Subcutaneous adipose tissue (tissue), 4 donors: ENCODE measurements around the gene SPTBN5. TPM values are rescaled to one million over a fixed set of nuclear protein-coding genes. Genes with fewer than 3 reads are reported as not detected.

ENCODE experiments used
- total RNA-seq, 4 donors: library from RNA; depleted of rRNA; stranded (reverse); fragments of >200 nt; gene quantifications; one replicate each; pipeline ENCODE4 v1.1.0, GENCODE V29; 2016
- TF ChIP-seq, protein P1 (sequence below): fragments of 450-650 bp; IDR thresholded peaks from one replicate; pipeline ENCODE4 v1.5.1; 2016; ENCODE audit warnings: low read depth, mild to moderate bottlenecking, control low read depth, antibody characterized with exemption, moderate library complexity

SPTBN5 gene
- total RNA-seq, 4 donors from 2014 or later = 0.17 to 1.5 (median 0.52) TPM

DNA sequence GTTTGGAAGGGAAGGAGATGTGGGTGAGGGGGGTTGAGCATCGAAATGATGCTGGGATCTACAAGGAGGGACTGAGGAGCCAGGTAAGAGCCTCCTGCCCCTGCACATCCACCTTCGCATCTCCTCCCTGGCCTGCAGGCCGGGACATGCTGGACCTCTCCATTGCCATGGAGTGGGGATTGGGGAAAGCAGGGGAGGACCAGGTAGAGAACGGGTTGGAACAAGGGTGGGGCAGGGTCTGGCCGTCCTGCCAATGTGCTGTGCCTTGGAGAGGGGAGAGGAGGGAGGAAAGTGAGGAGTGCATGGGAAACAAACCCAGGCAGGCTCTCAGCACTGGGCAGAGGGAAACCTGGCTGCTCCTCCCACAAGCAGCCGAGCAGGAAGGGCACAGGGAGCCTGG is 44.6 kb downstream of the SPTBN5 start:
- TF ChIP-seq, protein P1, sequence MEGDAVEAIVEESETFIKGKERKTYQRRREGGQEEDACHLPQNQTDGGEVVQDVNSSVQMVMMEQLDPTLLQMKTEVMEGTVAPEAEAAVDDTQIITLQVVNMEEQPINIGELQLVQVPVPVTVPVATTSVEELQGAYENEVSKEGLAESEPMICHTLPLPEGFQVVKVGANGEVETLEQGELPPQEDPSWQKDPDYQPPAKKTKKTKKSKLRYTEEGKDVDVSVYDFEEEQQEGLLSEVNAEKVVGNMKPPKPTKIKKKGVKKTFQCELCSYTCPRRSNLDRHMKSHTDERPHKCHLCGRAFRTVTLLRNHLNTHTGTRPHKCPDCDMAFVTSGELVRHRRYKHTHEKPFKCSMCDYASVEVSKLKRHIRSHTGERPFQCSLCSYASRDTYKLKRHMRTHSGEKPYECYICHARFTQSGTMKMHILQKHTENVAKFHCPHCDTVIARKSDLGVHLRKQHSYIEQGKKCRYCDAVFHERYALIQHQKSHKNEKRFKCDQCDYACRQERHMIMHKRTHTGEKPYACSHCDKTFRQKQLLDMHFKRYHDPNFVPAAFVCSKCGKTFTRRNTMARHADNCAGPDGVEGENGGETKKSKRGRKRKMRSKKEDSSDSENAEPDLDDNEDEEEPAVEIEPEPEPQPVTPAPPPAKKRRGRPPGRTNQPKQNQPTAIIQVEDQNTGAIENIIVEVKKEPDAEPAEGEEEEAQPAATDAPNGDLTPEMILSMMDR = no peak

DNA sequence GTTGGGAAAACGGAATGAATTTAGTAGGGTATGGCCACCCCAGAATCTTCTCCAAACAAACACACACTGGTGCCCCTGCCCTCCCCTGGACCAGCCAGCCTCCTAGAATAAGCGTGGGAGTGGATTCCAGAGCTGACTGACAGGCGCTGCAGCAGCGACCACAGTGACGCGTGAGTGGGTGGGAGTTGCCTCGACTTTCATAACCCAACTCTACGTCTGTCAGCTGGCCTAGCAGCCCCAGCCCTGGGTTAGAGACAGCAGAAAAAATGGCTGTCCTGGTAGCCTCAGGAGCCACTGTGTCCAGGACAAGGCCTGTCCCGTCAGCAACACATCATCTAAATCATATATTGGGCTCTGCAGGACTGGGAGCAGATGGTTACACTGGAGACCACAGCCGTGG is 45.2 kb downstream of the SPTBN5 start:
- TF ChIP-seq, protein P1 = no peak

DNA sequence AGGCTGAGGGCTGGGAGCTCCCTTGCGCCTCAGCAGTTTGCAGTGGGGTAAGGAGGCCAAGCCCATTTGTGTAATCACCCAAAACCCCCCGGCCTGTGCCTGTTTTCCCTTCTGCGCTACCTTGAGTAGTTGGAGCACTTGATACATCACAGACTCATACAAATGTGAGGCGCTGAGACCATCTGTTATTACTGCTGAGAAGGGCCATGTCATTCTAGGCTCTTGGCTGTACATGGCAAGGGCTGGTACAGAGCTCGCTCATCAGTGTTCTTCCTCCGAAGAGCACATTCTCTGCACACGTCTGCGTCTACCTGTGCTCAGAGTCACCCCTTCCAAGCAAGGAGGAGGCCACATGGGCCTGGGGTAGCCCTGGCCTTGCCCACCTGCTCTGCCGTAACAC is 45.9 kb downstream of the SPTBN5 start:
- TF ChIP-seq, protein P1 = no peak

DNA sequence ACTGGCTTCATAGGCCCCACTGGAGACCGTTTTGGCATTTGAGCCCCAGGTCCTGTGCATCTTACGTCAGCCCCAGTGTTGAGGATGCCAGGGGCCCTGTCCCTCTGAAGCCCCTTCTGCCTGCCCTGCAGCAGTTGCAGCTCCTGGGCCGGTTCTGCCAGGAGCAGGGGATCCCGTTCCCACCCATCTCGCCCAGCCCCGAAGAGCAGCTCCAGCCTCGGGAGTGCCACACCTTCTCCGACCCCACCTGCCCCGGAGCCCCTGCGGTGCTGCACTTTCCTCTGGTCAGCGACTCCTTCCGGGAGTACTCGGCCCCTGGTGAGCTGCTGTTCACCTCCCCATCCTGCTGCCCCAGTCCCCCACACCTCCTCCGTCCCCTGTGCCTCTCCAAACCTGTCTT is 46.6 kb downstream of the SPTBN5 start:
- TF ChIP-seq, protein P1 = no peak

DNA sequence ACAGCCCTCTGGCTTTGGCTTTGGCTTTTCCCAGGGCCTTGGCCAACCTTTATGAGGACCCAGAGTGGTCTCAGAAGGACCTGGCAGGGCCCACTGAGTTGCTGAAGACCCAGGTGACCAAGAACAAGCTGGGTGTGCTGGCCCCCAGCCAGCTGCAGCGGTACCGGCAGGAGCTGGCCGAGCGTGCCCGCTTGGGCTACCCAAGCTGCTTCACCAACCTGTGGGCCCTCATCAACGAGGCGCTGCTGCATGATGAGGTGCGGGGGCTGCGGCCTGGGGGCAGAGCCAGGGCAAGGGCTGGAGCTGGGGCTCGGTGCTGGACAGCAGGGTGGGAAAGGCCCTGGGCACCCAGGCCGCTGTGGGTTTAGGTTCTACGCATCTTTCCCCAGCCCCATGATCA is 49.0 kb downstream of the SPTBN5 start:
- TF ChIP-seq, protein P1 = no peak

DNA sequence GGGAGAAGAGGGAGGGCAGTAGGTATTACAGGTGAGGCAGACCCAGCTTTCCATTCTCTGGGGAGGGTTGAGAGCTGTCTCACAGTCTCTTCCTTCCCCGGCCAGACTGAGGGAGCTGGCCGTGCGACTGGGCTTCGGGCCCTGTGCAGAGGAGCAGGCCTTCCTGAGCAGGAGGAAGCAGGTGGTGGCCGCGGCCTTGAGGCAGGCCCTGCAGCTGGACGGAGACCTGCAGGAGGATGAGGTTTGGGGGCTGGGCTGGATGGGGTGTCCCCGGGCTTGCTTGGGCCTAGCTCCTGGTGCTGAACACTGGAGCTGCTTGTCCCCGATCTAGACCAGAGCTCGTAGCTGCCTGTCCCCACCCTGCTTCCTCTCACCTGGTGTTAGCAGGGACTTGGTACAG is 50.3 kb downstream of the SPTBN5 start:
- TF ChIP-seq, protein P1 = no peak

DNA sequence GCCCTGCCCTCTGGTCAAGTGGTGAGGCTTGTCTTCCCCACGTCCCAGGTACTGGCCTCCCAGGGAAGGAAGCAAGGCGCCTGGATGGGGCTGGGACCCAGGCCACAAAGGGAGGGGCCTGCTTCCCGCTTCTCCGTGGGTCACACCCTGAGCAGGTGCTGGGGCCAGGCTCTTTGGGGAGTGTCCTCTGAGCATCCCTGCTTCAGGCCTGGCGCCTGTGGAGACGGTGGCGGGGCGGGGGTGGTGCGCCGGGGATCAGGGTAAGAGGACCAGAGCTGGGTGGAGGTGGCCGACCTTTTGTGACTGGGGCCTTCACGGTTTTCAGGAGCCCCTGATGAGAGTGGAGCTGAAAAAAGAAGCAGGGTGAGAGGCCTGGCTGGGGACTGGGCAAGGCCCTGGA is 51.6 kb downstream of the SPTBN5 start:
- TF ChIP-seq, protein P1 = no peak
